GM04504 (cell line): ENCODE results near the gene TTYH1.

Experiments used
- DNase-seq: peaks from one replicate; pipeline ENCODE4 v3.0.0-alpha.2; 2012; ENCODE audit warnings: low read depth

TTYH1 gene

GRCh38 chr19:54482889-54483288 is 67.6 kb downstream of the TTYH1 start:
- DNase-seq: no peak

DNA sequence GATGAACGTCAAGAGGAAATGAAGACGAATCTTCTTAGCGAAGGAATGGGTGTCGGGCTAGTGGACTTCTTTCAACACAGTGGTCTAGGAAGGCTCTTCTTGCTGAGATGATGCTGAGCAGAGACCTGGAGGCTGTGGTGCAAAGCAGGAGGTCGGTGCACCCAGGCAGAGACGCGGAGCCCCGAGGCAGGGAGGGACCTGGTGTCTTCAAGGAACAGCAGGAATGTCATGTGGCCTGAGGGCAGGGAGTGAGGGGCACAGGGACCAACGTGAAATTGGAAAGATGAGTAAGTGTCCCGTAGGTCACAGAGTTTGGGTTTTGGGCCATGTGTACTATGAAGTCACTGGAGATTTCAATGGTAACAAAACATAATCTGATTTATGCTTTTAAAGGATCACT is 69.2 kb downstream of the TTYH1 start:
- DNase-seq: no peak

DNA sequence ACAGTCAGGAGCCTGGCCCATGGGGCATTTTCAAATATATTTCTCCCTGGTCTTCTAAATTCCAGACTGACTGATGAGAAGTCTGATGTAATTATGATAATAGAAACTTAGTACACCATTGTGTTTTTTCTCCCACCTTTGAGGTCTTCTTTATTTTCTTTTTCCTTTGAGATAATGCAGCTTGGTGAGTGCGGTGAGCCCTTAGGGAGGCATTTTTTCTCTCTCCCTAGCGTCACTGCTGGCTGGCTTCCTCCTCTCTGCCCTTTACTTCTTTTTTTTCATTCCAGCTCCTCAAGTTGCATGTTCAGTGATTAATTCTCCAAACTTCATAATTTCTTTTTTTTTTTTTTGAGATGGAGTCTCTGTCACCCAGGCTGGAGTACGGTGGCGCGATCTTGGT is 70.6 kb downstream of the TTYH1 start:
- DNase-seq: no peak
